Smooth muscle cell (in vitro differentiated cells): ENCODE results near the gene KCNQ5. TPM values are rescaled to one million over a fixed set of nuclear protein-coding genes. Genes with fewer than 3 reads are reported as not detected.

Experiments used
- DNase-seq: peaks from one replicate; lab custom pipeline; 2025; ENCODE audit not compliant: unreplicated experiment; lab: John Stamatoyannopoulos, UW
- H2AFZ ChIP-seq: fragments of 200-600 bp; sonication (generic); 2 replicates; pipeline ENCODE4 v1.6.0; 2016; ENCODE audit warnings: antibody characterized with exemption, low read depth, mild to moderate bottlenecking
- H3F3A ChIP-seq: fragments of 200-600 bp; sonication (generic); 2 replicates; pipeline ENCODE4 v1.6.0; 2017; ENCODE audit warnings: antibody characterized with exemption, low read depth
- H3K27ac ChIP-seq: fragments of 200-600 bp; sonication (generic); 2 replicates; pipeline ENCODE4 v1.5.1; 2016; ENCODE audit warnings: low read depth, mild to moderate bottlenecking
- H3K27me3 ChIP-seq: fragments of 200-600 bp; sonication (generic); 2 replicates; pipeline ENCODE4 v1.6.1; 2016; ENCODE audit warnings: low read depth, mild to moderate bottlenecking
- H3K36me3 ChIP-seq: fragments of 200-600 bp; sonication (generic); 2 replicates; pipeline ENCODE4 v1.5.1; 2016; ENCODE audit warnings: low read depth
- H3K4me1 ChIP-seq: fragments of 200-600 bp; sonication (generic); 2 replicates; pipeline ENCODE4 v1.5.1; 2016; ENCODE audit warnings: low read depth
- H3K4me2 ChIP-seq: fragments of 200-600 bp; sonication (generic); 2 replicates; pipeline ENCODE4 v1.6.0; 2016; ENCODE audit warnings: mild to moderate bottlenecking
- H3K4me3 ChIP-seq: fragments of 200-600 bp; sonication (generic); 2 replicates; pipeline ENCODE4 v1.5.1; 2016; ENCODE audit warnings: mild to moderate bottlenecking
- H3K79me2 ChIP-seq: fragments of 200-600 bp; sonication (generic); 2 replicates; pipeline ENCODE4 v1.6.0; 2016; ENCODE audit warnings: low read depth, mild to moderate bottlenecking
- H3K9ac ChIP-seq: fragments of 200-600 bp; sonication (generic); 2 replicates; pipeline ENCODE4 v1.6.0; 2016; ENCODE audit warnings: low read depth
- H3K9me3 ChIP-seq: fragments of 200-600 bp; sonication (generic); replicated peaks from 2 replicates; pipeline ENCODE4 v1.5.1; 2016; ENCODE audit warnings: low read depth
- H4K20me1 ChIP-seq: fragments of 200-600 bp; sonication (generic); 2 replicates; pipeline ENCODE4 v1.6.0; 2016; ENCODE audit warnings: low read depth
- CTCF ChIP-seq: fragments of 200-600 bp; sonication (generic); IDR thresholded peaks from 2 replicates; pipeline ENCODE4 v1.5.1; 2017; ENCODE audit warnings: borderline replicate concordance, mild to moderate bottlenecking, antibody characterized with exemption; ENCODE audit not compliant: insufficient read depth, poor library complexity, severe bottlenecking
- WGBS: methylation state at CpG from one replicate; pipeline ENCODE4 v1.1.7; 2016; ENCODE audit warnings: low lambda C conversion rate; 5-methylcytosine and 5-hydroxymethylcytosine counted together
- polyA plus RNA-seq: library from polyadenylated mRNA; unstranded; fragments of >200 nt; fragmentation: Nextera tagmentation; extraction: Ambion mirVana; gene quantifications from 2 replicates; pipeline ENCODE4 v1.2.1, GENCODE V29; 2016
- total RNA-seq: library from RNA; depleted of rRNA; stranded (reverse); fragments of >200 nt; gene quantifications from 2 replicates; pipeline ENCODE4 v1.2.3, GENCODE V29; 2014

Gene KCNQ5
- total and polyA plus RNA-seq, 2 experiments from 2014 or later: 1.2 to 2.0 TPM

- H3K9me3 ChIP-seq: no peaks in the 10 kb centered on the region
- no peak for TF ChIP-seq CTCF
Observed at GRCh38 chr6:73002588-73002987, 380.7 kb downstream of the KCNQ5 start.

GRCh38 chr6:73003302-73003701 lies 381.4 kb downstream of the KCNQ5 start:
- Histone ChIP-seq H3K27me3 (no peaks in the 10 kb centered on the region), H3K79me2 (no peaks in the 10 kb centered on the region), H3K4me3 (no peak overlapping the region), H3F3A (no peaks in the 10 kb centered on the region), H4K20me1 (no peaks in the 10 kb centered on the region), H3K9ac (no peak overlapping the region), H3K4me2 (no peak overlapping the region), H3K9me3 (no peaks in the 10 kb centered on the region), H3K27ac (no peak overlapping the region), H3K4me1 (no peaks in the 10 kb centered on the region), H2AFZ (no peak overlapping the region), H3K36me3 (no peaks in the 10 kb centered on the region)
- DNase-seq: no peak
- WGBS: 76% methylated on average over 3 of the region's 3 CpGs
- TF ChIP-seq CTCF: no peak

More at GRCh38 chr6:73002588-73002987, 380.7 kb downstream of the KCNQ5 start:
- Histone ChIP-seq H3K9ac (no peak overlapping the region), H4K20me1 (no peaks in the 10 kb centered on the region), H3K36me3 (no peaks in the 10 kb centered on the region), H2AFZ (no peak overlapping the region), H3F3A (no peaks in the 10 kb centered on the region), H3K4me1 (no peaks in the 10 kb centered on the region), H3K4me3 (no peak overlapping the region), H3K27ac (no peak overlapping the region), H3K79me2 (no peaks in the 10 kb centered on the region), H3K4me2 (no peak overlapping the region), H3K27me3 (no peaks in the 10 kb centered on the region)
- no peak for DNase-seq

- no peaks in the 10 kb centered on the region for H3K4me1 ChIP-seq
- no peak overlapping the region for H3K4me3 ChIP-seq
- H3K9ac ChIP-seq: no peak overlapping the region
- no peaks in the 10 kb centered on the region for H3K9me3 ChIP-seq
- H2AFZ ChIP-seq: no peak overlapping the region
- H3K4me2 ChIP-seq: no peak overlapping the region
- TF ChIP-seq CTCF: no peak
- no peaks in the 10 kb centered on the region for H3F3A ChIP-seq
- DNase-seq: no peak
- no peak overlapping the region for H3K27ac ChIP-seq
- no peaks in the 10 kb centered on the region for H4K20me1 ChIP-seq
- no peaks in the 10 kb centered on the region for H3K79me2 ChIP-seq
- H3K36me3 ChIP-seq: no peaks in the 10 kb centered on the region
- no peaks in the 10 kb centered on the region for H3K27me3 ChIP-seq
Observed at GRCh38 chr6:73004231-73004630, 382.4 kb downstream of the KCNQ5 start.

- Histone ChIP-seq H3K4me1 (no peaks in the 10 kb centered on the region), H3K79me2 (no peaks in the 10 kb centered on the region), H3K4me3 (no peak overlapping the region), H3K9me3 (no peaks in the 10 kb centered on the region), H3K36me3 (no peaks in the 10 kb centered on the region), H3F3A (no peaks in the 10 kb centered on the region), H3K9ac (no peak overlapping the region), H3K27ac (no peak overlapping the region), H4K20me1 (no peaks in the 10 kb centered on the region), H3K27me3 (no peaks in the 10 kb centered on the region), H3K4me2 (no peak overlapping the region), H2AFZ (no peak overlapping the region)
- no peak for DNase-seq
- TF ChIP-seq CTCF: no peak
- WGBS: 93% methylated on average over 2 of the region's 2 CpGs
Observed at GRCh38 chr6:73004861-73005260, 383.0 kb downstream of the KCNQ5 start.
